Measurements from ENCODE around the gene NSUN2.
A peak's percentile ranks its signal among the peaks of the same experiment; 100 is the strongest.

NSUN2 gene

DNA sequence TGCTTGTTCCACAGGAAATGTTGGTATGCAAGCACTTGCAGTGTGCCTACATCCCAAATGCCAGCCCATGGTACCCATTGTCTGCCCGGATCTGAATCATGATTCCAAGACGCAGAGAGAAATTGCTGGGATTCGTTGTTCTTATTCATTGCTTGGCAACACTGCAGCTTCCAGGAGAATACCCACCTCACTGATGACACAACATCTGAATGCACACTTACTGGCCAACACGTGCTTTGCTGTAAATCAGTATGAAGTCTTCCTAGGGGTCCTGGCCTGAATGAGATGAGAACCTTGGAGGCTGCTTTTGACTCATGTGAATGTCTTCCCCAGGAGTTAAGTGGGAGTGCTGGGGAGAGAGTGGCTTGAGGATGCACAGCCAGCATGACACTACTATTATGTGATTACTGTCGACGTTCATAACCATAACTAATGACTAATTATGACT lies 12.0 kb upstream of the NSUN2 start:
- DNase-seq (ENCODE audit: low spot score) = peak; percentile 16

DNA sequence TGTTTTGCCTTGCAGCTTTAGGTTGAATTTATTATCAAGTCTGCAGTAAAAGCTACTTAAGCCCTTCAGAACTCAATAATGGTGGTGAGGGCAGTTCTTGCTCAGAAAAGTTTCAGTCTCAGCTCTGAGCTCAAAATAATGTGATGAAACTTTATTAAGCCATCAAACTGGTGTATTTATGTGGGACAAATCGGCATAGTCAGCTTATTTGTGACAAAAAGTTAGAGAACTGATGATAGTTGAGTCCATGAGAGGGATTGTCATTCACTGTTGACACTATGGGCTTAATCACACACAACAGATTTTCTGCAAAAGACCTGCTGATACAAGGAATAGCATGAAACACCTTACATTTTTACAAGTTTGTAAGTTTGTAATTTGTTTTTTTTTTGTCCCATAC lies 9.8 kb upstream of the NSUN2 start:
- DNase-seq (ENCODE audit: low spot score) = no peak

DNA sequence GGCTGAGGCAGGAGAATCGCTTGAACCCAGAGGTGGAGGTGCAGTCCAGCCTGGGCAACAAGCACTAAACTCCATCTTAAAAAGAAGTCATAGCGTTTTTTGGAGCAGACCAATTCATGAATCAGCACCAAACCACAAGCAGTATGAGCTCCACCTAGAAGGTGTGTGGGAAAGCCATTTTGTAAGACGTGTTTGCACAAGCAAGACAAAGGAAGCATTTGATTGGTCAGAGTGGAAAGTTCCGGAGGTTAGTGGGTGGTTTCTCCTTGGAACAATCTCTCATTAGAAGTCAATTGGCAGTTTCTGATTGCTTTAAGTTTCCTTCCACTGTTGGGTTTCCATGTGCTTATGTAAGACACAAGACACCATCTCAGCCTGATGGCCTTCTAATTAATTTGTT lies 5.4 kb upstream of the NSUN2 start:
- no peak for DNase-seq (ENCODE audit: low spot score)

DNA sequence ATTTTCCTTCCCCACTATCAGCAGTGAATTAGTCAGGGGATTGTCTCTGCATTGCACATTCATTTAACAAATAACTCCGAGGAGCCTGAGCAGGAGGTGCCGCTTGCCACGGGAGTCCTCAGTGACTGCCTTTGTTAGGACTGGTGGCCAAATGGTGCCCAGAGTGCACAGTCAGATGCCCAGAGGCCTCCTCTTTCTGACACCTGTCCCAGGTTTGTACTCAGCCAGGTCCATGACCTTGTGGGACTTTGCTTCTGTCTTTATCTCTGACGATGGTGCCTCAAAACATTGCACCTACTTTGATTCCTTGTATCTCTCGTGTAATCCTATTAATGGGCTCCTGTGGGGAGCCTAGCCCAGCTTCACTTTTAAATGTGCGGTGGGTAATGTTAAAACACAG lies 4.7 kb upstream of the NSUN2 start:
- no peak for DNase-seq (ENCODE audit: low spot score)

DNA sequence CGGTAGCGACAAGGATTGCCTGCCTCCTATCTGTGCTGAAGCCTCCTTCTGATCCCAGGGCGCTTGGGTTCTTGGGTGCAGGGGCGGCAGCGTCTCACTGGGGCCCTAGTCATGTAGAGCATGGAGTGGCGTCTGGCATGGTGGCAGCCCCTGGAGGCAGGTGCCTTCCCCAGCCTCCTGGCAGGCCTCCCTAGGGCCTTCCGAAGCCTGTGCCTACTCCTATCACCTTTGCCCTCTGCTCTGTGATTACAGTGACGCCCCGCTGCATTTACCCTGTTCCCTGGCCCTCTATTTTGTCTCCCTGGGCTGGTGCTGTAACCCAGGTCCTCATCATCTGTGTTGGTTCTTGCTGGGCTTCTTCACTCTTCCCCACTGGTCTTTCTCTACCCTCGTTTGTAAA lies 4.2 kb upstream of the NSUN2 start:
- no peak for DNase-seq (ENCODE audit: low spot score)

DNA sequence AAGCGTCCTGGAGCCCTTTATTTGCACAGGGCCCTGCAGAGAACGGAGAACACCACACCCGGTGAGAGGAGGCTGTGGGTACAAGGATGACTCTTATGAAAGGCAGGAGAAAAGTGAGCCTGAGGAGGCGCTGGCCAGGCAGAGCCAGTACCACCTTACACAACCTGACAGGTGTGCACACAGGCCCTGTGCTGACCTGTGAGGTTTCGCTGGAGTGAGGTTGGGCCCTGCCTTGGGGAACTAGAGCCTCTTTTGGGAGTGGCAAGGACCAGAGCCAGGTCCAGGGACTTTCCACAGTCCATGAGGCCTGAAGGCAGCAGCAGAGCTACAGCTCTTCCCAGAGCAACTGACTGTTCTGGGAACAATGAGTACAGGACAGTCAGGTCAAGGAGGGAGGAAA lies 3.4 kb upstream of the NSUN2 start:
- DNase-seq (ENCODE audit: low spot score) = no peak

DNA sequence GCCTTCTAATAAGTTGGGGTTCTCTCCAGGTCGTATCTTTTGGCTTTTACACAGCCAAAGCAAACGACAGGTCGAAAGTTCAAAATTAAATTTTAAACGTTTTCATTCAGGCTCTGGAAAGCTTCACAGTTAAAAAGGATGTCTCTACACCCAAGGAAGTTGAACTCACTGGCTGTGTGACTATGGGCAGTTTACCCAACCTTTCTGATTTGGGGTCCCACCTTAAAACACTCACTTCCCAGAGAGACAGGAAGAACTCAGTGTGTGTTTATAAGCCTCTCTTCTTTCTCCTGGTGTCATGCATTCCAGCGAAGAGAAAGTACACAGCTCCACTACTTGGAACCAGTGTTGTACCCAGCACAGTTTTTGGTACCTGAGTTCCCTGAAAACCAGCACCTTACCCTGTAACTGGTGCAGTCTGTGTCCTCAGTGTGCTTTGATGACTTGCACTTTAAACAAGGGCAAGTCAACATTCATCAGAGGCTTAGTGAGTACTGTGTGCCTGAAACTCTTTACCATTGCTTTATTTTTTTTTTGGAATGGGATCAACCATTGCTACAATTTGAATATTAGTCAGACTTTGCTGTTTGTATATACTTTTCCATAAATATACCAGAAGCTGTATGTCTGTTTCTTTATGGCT lies 2.1 kb upstream of the NSUN2 start:
- DNase-seq (ENCODE audit: low spot score) = no peak

DNA sequence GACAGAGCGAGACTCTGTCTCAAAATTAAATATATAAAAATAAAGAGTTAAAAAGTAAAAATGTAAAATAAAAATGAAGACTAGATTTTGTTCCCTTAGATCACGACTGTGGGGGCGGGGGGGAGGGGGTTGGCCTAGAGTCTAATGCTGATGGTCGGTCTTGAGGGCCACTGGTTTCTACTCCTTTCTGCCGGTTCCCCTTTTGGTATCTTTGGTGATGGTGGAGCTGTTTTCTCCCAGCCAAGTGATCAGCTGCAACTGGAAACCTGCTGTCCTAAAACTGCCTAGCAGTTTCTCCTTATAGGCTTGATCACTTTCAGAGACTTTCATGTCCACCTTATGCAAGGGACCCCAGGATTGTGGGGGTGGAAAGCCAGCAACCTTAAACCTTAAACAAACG lies 1.5 kb upstream of the NSUN2 start:
- peak; percentile 40 for DNase-seq (ENCODE audit: low spot score)

DNA sequence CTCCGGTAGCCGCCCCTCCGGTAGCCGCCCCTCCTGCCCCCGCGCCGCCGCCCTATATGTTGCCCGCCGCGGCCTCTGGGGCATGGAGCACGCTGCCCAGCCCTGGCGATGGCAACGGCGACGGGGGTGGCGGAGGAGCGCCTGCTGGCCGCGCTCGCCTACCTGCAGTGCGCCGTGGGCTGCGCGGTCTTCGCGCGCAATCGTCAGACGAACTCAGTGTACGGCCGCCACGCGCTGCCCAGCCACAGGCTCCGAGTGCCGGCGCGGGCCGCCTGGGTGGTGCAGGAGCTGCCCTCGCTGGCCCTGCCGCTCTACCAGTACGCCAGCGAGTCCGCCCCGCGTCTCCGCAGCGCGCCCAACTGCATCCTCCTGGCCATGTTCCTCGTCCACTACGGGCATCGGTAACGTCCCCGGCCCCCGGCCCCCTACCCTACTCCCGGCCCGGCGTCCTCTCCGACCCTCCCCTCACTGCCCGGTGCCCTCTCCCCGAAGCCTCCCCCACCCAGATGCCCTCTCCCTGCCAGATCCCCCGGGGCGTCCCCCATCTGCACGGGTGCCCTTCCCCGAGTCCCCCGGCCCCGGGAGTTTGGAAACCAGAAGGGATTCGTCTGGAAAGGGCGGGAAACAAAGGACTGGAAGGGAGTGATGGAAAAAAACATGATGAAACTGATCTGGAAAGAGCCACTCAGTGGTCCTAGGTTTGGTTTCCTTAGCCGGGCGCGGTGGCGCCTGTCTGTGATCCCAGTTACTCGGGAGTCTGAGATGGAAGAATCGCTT lies 813 bp upstream of the NSUN2 start:
- DNase-seq (ENCODE audit: low spot score) = peak; percentile 62

DNA sequence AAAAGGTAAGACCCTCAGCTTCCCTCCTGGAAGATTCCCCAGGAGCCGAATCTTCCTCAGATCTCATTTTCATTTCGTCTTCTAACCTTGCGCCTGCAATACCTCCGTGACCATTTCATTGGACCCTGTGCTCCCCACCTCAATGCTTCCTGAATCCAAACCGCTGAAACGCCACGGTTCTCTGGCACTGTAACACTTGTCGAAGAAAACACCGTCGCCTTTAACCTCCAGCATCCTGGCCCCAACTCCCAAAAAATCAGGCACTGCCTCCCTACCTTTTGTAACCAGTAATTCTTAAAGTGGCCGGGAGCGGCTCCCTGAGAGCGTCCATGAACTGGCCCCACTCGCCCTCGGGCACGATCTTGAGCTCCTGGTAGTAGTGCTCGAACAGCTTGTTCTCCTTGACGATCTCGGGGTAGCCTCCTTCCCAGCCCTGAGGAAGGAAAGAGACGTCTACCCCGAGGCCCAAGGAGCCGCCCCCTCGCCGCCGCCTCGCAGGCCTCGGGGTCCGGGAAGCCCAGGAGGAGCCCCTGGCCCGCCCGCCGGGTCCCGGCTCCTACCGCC lies 438 bp downstream of the NSUN2 start:
- peak; percentile 56 for DNase-seq (ENCODE audit: low spot score)

DNA sequence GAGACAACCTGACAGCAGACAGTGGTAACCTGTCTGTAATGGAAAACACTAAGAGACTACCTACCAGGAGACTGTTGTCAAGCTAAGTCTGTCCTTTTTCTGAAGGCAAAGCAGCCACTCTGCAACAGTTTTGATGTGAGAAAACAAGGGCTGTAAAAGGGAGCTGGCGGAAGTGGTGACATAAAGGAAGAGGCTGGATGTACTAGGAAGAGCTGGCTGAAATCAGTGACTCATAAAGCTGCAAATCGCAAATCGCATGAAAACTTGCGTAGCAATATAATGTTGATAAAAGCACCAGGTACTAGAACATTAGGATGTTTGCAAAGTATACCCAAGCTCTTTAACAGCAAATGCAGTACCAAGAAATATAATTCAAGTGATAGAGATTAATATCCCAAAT lies 1.4 kb downstream of the NSUN2 start:
- peak; percentile 79 for DNase-seq (ENCODE audit: low spot score)

DNA sequence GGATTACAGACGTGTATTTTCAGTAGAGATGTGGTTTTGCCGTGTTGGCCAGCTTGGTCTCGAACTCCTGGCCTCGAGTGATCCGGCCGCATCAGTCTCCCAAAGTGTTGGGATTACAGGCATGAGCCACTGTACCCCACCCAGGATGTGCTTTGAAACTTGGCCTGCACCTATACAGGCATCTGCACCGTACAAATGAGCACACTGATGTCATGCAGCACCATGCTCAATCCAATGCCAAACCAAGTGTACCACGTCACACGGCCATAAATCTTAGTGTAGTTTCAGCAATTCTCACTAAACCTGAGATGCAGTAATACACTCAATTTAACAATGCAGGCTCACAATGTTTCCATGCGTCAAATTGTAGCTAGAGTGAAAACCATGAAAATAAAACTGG lies 6.3 kb downstream of the NSUN2 start:
- no peak for DNase-seq (ENCODE audit: low spot score)

DNA sequence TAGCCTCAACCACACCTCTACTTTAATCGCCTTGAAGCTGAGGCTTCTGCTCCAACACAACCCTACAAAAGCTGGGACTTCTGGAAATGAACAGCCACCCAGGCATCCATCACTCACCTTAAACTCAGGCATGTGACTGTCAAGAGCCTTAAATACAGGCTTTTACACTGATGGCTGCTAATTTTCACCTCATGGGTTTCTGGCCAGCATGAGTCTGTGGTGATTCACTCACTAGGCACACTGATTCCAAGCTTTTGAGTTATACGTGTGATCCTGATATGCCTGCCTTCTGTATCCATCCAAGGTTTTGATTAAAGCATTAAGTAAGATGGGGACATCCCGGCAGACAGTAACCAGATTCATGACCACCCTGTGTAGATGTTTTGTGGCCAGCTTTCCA lies 8.9 kb downstream of the NSUN2 start:
- DNase-seq (ENCODE audit: low spot score) = peak; percentile 58

DNA sequence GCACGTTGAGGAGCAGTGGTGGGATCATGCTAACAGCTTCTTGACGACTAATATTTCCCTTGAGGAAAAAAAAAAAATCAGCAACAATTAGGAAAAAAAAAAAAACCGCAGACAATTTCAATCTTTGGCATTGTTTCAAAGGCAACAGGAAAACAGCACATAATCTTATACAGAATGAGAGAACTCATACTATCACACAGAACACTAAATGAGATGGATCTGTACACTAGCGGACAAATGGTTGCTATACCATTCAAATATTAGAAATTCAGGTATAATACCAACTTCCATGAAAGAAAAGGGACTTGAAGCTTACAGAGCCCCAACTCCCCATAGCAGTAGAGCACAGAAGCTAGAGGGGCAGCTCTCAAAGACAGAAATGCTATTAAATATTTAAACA lies 9.6 kb downstream of the NSUN2 start:
- DNase-seq (ENCODE audit: low spot score) = no peak

DNA sequence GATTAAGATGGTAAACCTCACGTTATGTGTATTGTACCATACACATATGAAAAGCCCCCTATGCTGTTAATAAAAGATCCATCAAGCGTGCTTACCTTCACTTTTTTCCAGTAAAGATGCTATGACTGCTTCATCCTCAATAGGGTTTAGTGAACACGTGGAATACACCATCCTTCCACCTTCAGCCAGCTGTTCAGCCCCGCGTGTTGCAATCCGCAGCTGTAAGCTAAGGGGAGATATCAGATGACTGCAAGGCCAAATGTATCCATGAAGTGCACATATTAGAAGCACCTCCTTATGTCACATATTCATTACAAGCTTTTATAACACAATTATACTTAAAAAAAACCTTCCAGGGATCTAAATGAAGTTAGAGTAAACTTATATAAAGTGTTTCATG lies 16.2 kb downstream of the NSUN2 start:
- no peak for DNase-seq (ENCODE audit: low spot score)

DNA sequence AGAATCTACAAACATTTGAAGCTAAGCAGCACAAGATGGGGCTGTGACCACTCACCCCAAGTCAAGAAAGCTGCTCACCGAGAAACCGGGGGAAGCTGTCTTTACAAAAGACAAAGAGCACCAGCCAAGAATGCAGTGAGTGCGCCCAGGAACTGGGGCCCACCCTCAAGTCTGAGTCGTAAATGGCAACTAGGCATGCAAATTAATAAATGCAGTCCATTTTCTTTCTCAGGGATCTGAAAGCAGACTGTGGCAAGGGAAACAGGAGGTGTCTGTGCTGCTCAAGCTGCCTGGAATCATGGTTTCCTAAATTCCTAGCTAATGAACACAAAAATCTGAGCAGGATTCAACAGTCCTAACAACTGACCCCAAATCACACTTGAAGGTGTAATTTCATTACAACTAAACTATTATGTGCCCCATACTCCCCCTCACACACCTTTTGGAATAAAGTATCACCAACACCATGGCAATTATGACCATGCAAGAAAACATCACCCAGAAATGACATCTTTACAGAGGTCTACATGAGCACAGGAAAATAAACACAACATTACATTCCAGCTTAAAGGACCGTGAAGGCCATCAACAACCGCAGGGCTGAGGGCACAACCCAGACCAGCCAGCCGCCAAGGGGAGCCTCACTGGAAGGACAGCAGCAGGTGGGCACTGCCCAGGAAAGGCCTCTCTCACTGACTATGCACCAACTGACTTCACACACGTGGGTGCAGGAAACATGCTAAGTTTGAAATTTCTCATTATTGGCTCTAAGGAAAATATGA lies 17.6 kb downstream of the NSUN2 start:
- no peak for DNase-seq (ENCODE audit: low spot score)

DNA sequence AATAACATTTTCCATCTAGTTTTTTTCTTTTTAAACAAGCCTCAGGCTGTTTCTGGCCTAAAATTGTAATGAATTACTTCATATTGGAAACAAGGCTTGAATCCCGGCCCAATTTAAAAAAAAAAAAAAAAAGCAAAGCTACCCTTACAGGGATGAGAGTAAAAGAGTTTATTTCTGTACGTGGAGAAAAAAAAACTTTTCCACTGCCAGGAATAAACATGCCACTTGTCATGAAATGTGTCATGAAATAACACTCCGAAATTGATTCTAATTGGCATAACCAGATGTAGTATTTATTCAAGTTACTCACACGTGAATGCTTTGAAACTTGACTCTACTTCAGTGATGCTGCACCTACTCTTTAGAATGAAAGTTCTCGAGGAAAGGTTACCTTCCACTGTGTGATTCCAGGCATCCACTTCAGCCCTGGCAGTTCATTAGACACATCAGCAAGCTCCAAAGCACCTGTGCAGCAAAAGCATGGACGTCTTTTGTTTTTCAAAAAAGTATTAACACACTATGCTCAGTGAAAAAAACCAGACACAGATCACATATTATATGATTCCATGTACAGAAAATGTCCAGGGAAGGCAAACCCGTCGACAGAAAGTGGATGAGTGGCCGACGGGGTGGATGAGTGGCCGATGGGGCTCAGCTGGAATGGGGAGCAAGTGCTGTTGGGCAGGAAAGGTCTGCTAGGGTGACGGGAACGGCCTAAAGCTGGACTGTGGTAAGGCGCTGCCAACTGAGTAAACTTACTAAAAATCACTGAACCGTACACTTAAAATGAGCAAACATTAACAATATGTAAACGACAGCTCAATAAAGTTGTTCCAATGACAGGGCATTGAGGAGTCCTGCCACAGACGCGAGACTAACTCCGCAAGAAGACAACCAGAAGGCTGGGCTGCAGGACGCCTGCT lies 21.2 kb downstream of the NSUN2 start:
- no peak for DNase-seq (ENCODE audit: low spot score)

DNA sequence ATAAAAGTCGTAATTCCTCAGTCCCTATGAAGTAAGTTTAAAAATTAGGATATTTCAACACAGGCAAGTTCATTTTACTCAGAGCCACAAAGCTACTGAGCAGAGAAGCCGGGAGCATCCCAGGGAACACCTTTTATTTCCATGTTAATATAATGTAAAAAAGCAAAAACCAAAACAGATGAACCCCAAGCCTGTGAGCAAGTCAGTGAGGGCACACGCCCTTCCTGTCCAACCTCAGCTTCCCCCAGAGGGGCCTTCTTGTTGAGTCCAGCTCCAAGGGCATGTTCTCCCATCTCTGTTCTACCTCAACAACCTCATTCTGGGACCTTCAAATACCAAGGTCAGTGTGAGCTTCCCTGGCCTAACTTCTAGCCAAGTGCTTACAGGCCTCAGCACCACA lies 24.8 kb downstream of the NSUN2 start:
- no peak for DNase-seq (ENCODE audit: low spot score)

DNA sequence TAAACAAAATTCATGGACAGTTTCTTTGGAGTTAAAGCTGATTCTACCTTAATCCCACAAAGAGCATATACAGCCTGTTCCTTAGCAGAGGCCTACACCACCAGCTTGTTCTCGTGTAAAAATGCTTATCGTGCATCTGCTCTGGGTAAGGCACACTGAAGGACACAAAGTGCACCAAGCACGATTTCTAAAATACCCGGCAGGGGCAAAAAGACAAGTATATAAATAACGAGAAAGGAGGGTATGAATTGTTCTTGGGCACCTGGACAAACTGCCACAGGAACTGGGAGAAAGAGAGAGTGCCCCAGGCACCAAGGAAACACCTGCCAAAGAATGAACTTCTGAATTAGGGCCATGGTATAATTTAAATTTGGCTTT lies 25.3 kb downstream of the NSUN2 start:
- no peak for DNase-seq (ENCODE audit: low spot score)

DNA sequence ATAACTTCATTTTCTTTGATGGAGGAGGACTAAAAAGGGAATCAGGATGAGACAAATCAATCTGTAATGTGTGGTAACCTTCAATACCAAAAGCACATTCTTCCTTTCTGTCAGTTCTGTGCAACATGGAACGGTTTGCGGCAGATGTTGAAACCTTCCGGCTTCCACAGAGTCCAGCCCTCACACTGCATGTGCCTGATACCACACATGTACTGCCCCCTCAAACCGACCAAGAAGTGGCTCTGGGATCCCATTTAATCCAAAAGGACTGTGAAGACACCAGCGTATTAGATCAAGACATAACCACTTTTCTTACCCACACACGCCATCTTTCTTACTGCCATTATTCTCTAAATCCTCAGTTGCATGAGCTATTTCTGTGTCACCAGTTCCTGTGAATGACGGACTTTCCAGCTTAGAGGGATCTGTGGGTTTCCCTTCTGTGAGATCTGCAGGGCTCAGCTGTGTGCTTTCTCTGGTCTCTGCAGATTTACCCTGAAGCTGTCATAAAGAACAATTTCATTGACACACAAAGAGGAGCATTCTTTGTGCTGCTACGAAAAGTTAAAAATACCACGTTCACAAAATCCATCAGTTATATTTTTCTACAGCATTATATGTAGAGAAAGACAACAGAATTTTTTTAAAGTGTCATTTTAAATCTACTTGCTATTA lies 25.8 kb downstream of the NSUN2 start:
- no peak for DNase-seq (ENCODE audit: low spot score)

DNA sequence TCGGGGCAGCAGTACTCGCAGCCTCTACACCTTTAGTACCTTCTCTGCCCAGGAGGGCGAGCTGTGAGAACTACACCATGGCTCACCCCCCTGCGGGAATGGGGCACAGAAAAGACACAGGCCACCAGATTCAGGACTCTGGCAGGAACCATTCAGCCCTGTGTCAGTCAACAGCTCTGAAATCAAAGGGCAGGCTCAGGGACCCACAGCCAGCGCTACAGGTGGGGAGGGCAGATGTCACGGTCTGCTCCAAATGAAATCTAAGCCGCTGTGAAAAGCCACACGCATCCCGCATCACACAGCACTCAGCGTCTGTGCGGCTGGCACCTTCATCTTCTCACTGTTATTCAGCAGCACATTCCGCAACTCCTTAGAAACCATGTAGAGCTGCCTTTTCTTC lies 27.9 kb downstream of the NSUN2 start:
- no peak for DNase-seq (ENCODE audit: low spot score)
